ENCODE results near the gene OCSTAMP.

Gene OCSTAMP

GRCh38 chr20:46573788-46574584 lies 23.5 kb upstream of the OCSTAMP start:
- H3K4me3 ChIP-seq (ENCODE audit: low read depth, low read length) = no peak overlapping the region
- peaks cover 3% of the 10 kb centered on the region for H3K4me1 ChIP-seq
- H3K9me3 ChIP-seq (ENCODE audit: control insufficient read depth, low read length) = no peaks in the 10 kb centered on the region
- no peak for TF ChIP-seq CTCF (IDR thresholded peaks at IDR 0.05)
- no peak overlapping the region for H2AFZ ChIP-seq
- no peaks in the 10 kb centered on the region for H3K27me3 ChIP-seq (ENCODE audit: control insufficient read depth, insufficient read depth, low read length)
- H3K79me2 ChIP-seq = no peaks in the 10 kb centered on the region
- no peak overlapping the region for H3K4me2 ChIP-seq (ENCODE audit: low read length)
- no peak overlapping the region for H3K27ac ChIP-seq
- H3K36me3 ChIP-seq (ENCODE audit: control insufficient read depth, insufficient read depth, low read length) = no peaks in the 10 kb centered on the region
- no peak overlapping the region for H3K9ac ChIP-seq

- no peak overlapping the region for H3K9ac ChIP-seq
- H3K79me2 ChIP-seq = no peaks in the 10 kb centered on the region
- no peaks in the 10 kb centered on the region for H3K9me3 ChIP-seq (ENCODE audit: control insufficient read depth, low read length)
- no peak overlapping the region for H2AFZ ChIP-seq
- no peak for TF ChIP-seq CTCF (IDR thresholded peaks at IDR 0.05)
- H3K4me1 ChIP-seq = peaks cover 9% of the 10 kb centered on the region
- H3K36me3 ChIP-seq (ENCODE audit: control insufficient read depth, insufficient read depth, low read length) = no peaks in the 10 kb centered on the region
- no peak overlapping the region for H3K4me3 ChIP-seq (ENCODE audit: low read depth, low read length)
- H3K27ac ChIP-seq = no peak overlapping the region
- no peaks in the 10 kb centered on the region for H3K27me3 ChIP-seq (ENCODE audit: control insufficient read depth, insufficient read depth, low read length)
- no peak overlapping the region for H3K4me2 ChIP-seq (ENCODE audit: low read length)
These were observed 22.8 kb upstream of the OCSTAMP start for GRCh38 chr20:46573234-46573633.

- TF ChIP-seq CTCF (IDR thresholded peaks at IDR 0.05) = no peak
- Histone ChIP-seq H3K4me3 (ENCODE audit: low read depth, low read length) (no peak overlapping the region), H3K4me2 (ENCODE audit: low read length) (no peak overlapping the region), H3K79me2 (no peaks in the 10 kb centered on the region), H3K27me3 (ENCODE audit: control insufficient read depth, insufficient read depth, low read length) (no peaks in the 10 kb centered on the region), H3K36me3 (ENCODE audit: control insufficient read depth, insufficient read depth, low read length) (no peaks in the 10 kb centered on the region), H3K9ac (no peak overlapping the region), H3K4me1 (peaks cover 9% of the 10 kb centered on the region), H2AFZ (no peak overlapping the region), H3K27ac (no peak overlapping the region), H3K9me3 (ENCODE audit: control insufficient read depth, low read length) (no peaks in the 10 kb centered on the region)
These were observed 22.3 kb upstream of the OCSTAMP start for GRCh38 chr20:46572790-46573189.

- H3K27ac ChIP-seq = no peak overlapping the region
- no peak overlapping the region for H3K9ac ChIP-seq
- no peak overlapping the region for H3K4me2 ChIP-seq (ENCODE audit: low read length)
These were observed 21.7 kb upstream of the OCSTAMP start for GRCh38 chr20:46572153-46572552.

More at GRCh38 chr20:46572153-46572552, 21.7 kb upstream of the OCSTAMP start:
- H3K9me3 ChIP-seq (ENCODE audit: control insufficient read depth, low read length) = no peaks in the 10 kb centered on the region
- no peak overlapping the region for H3K4me3 ChIP-seq (ENCODE audit: low read depth, low read length)
- peaks cover 9% of the 10 kb centered on the region for H3K4me1 ChIP-seq
- no peak overlapping the region for H2AFZ ChIP-seq
- H3K79me2 ChIP-seq = no peaks in the 10 kb centered on the region
- H3K36me3 ChIP-seq (ENCODE audit: control insufficient read depth, insufficient read depth, low read length) = no peaks in the 10 kb centered on the region
- no peak for TF ChIP-seq CTCF (IDR thresholded peaks at IDR 0.05)
- no peaks in the 10 kb centered on the region for H3K27me3 ChIP-seq (ENCODE audit: control insufficient read depth, insufficient read depth, low read length)
